Measurements from ENCODE around the gene TARBP1.

DNA sequence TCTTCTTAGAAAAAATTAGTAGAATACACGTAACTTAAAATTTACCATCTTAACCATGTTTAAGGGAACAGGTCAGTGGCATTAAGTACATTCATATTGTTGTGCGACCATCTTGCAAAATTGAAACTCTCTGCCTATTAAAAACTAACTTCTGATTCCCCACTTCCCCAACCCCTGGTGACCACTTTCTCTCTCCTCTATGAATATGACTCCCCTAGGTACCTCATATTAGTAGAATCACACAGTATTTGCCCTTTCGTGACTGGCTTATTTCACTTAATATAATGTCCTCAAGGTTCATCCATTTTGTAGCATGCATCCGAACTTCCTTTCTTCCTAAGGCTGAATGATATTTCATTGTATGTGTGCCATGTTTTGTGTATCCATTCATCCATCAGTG, 15.1 kb upstream of the TARBP1 start:
- TF ChIP-seq, protein P1, sequence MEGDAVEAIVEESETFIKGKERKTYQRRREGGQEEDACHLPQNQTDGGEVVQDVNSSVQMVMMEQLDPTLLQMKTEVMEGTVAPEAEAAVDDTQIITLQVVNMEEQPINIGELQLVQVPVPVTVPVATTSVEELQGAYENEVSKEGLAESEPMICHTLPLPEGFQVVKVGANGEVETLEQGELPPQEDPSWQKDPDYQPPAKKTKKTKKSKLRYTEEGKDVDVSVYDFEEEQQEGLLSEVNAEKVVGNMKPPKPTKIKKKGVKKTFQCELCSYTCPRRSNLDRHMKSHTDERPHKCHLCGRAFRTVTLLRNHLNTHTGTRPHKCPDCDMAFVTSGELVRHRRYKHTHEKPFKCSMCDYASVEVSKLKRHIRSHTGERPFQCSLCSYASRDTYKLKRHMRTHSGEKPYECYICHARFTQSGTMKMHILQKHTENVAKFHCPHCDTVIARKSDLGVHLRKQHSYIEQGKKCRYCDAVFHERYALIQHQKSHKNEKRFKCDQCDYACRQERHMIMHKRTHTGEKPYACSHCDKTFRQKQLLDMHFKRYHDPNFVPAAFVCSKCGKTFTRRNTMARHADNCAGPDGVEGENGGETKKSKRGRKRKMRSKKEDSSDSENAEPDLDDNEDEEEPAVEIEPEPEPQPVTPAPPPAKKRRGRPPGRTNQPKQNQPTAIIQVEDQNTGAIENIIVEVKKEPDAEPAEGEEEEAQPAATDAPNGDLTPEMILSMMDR (IDR thresholded peaks at IDR 0.05; ENCODE audit: insufficient read depth, low read length), result no peak
- no peak for TF ChIP-seq GABPA (IDR thresholded peaks at IDR 0.05; ENCODE audit: low read depth)
- no peak for TF ChIP-seq SPI1 (IDR thresholded peaks at IDR 0.05; ENCODE audit: borderline replicate concordance, low read depth)

Measured in HL-60 (cell line).